Trophoblast cell (in vitro differentiated cells and primary cell): Measurements from ENCODE around the gene AGFG2.
A peak's percentile ranks its signal among the peaks of the same experiment; 100 is the strongest.
"Not testable (repeated sequence)": the region's sequence is repeated elsewhere in the genome, so short reads cannot be mapped to it uniquely, and the experiment has no call there.

ENCODE experiments used
- DNase-seq, 2 donors: peaks; one replicate each; pipeline ENCODE4 v3.0.0-alpha.2; 2016
- H2AFZ ChIP-seq: 2 replicates; pipeline ENCODE4 v1.6.1; 2013; ENCODE audit warnings: low read length, moderate library complexity, mild to moderate bottlenecking; ENCODE audit not compliant: insufficient read depth, poor library complexity
- H2AK5ac ChIP-seq: 2 replicates; pipeline ENCODE4 v1.6.1; 2013; ENCODE audit warnings: mild to moderate bottlenecking, low read length
- H2BK120ac ChIP-seq: 2 replicates; pipeline ENCODE4 v1.6.1; 2013; ENCODE audit warnings: low read length, mild to moderate bottlenecking, moderate library complexity; ENCODE audit not compliant: insufficient read depth, poor library complexity
- H2BK12ac ChIP-seq: 2 replicates; pipeline ENCODE4 v1.6.1; 2013; ENCODE audit warnings: mild to moderate bottlenecking, low read length, moderate library complexity
- H2BK5ac ChIP-seq: 2 replicates; pipeline ENCODE4 v1.6.1; 2013; ENCODE audit warnings: low read length, low read depth, moderate library complexity, mild to moderate bottlenecking; ENCODE audit not compliant: poor library complexity
- H3K14ac ChIP-seq: 2 replicates; pipeline ENCODE4 v1.6.1; 2013; ENCODE audit warnings: mild to moderate bottlenecking, low read length
- H3K18ac ChIP-seq: 2 replicates; pipeline ENCODE4 v1.6.1; 2013; ENCODE audit warnings: mild to moderate bottlenecking, low read length
- H3K23ac ChIP-seq: 2 replicates; pipeline ENCODE4 v1.6.1; 2013; ENCODE audit warnings: low read length
- H3K27ac ChIP-seq: 2 replicates; pipeline ENCODE4 v1.5.1; 2013; ENCODE audit warnings: low read depth, mild to moderate bottlenecking, inconsistent platforms, low read length, moderate library complexity
- H3K27me3 ChIP-seq: 2 replicates; pipeline ENCODE4 v1.6.1; 2013; ENCODE audit warnings: inconsistent platforms, mild to moderate bottlenecking, low read length, moderate library complexity; ENCODE audit not compliant: insufficient read depth
- H3K36me3 ChIP-seq, 2 experiments: 1 replicate in 1 of 2; 2 replicates in 1 of 2; pipeline ENCODE4 v1.6.1; 2013; ENCODE audit warnings: low read length in 2 of 2, mild to moderate bottlenecking in 2 of 2, moderate library complexity in 1 of 2; ENCODE audit not compliant: insufficient read depth in 2 of 2, control insufficient read depth in 1 of 2
- H3K4ac ChIP-seq: 2 replicates; pipeline ENCODE4 v1.6.1; 2013; ENCODE audit warnings: low read depth, mild to moderate bottlenecking, low read length, moderate library complexity
- H3K4me1 ChIP-seq, 2 experiments: 1 replicate in 1 of 2; 2 replicates in 1 of 2; pipeline ENCODE4 v1.6.1; 2013; ENCODE audit warnings: low read length in 2 of 2, mild to moderate bottlenecking in 2 of 2, moderate library complexity in 1 of 2; ENCODE audit not compliant: insufficient read depth in 2 of 2, control insufficient read depth in 1 of 2
- H3K4me2 ChIP-seq: 2 replicates; pipeline ENCODE4 v1.6.1; 2013; ENCODE audit warnings: inconsistent platforms, mild to moderate bottlenecking, low read length, moderate library complexity
- H3K4me3 ChIP-seq: 2 replicates; pipeline ENCODE4 v1.5.1; 2013; ENCODE audit warnings: mild to moderate bottlenecking, low read depth, low read length, inconsistent platforms
- H3K79me1 ChIP-seq: one replicate; pipeline ENCODE4 v1.6.1; 2013; ENCODE audit warnings: low read length
- H3K79me2 ChIP-seq: 2 replicates; pipeline ENCODE4 v1.6.1; 2013; ENCODE audit warnings: low read length, mild to moderate bottlenecking; ENCODE audit not compliant: control insufficient read depth, insufficient read depth, poor library complexity
- H3K9ac ChIP-seq: 2 replicates; pipeline ENCODE4 v1.6.1; 2013; ENCODE audit warnings: mild to moderate bottlenecking, low read length
- H3K9me3 ChIP-seq: 2 replicates; pipeline ENCODE4 v1.6.1; 2013; ENCODE audit warnings: low read depth, mild to moderate bottlenecking, control low read depth, inconsistent platforms, low read length; ENCODE audit not compliant: insufficient read depth
- H4K12ac ChIP-seq: 2 replicates; pipeline ENCODE4 v1.6.1; 2013; ENCODE audit warnings: low read depth, mild to moderate bottlenecking, low read length, moderate library complexity
- H4K8ac ChIP-seq: 2 replicates; pipeline ENCODE4 v1.6.1; 2013; ENCODE audit warnings: low read depth, mild to moderate bottlenecking, low read length, moderate library complexity
- H4K91ac ChIP-seq: one replicate; pipeline ENCODE4 v1.6.1; 2013; ENCODE audit warnings: low read depth, mild to moderate bottlenecking, low read length, moderate library complexity
- WGBS: extraction: QIAGEN DNeasy Blood & Tissue Kit; methylation state at CpG from one replicate; pipeline ENCODE4 v1.1.7; 2013; ENCODE audit warnings: missing lambda C conversion rate; ENCODE audit not compliant: insufficient read length, insufficient coverage; ENCODE audit errors: extremely low coverage; 5-methylcytosine and 5-hydroxymethylcytosine counted together

The AGFG2 gene

DNA sequence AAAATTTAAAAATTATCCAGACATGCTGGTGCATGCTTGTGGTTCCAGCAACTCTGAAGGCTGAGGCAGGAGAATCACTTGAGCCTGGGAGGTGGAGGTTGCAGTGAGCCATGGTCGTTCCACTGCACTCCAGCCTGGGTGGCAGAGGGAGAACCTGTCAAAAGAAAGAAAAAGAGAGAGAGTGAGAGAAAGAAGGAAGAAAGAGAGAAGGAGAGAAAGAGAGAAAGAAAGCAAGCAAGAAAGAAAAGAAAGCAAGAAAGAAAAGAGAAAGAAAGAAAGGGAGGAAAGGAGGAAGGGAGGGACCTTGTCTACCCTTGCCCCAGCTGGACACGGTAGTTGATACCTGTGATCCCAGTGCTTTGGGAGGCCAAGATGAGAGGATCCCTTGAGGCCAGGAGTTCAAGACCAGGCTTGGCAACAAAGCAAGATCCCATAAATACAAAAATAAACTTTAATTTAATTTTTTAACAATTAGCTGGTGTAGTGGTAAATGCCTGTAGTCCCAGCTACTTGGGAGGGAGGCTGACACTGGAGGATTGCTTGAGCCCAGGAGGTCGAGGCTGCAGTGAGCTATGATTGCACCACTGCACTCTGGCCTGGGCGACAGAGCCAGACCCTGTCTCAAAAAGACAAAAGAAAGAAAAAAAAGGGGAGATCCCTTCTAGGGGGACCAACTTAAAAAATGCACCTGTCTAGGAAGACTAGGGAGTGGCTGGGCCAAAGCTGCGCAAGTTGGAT lies 46.1 kb upstream of the AGFG2 start:
- H3K9me3 ChIP-seq = peaks cover 1% of the 10 kb centered on the region
- no peak overlapping the region for H3K9ac ChIP-seq
- no peak overlapping the region for H2AK5ac ChIP-seq
- H4K91ac ChIP-seq = no peak overlapping the region
- no peak overlapping the region for H3K23ac ChIP-seq
- H3K27me3 ChIP-seq = peaks cover 3% of the 10 kb centered on the region
- no peaks in the 10 kb centered on the region for H3K79me2 ChIP-seq
- H3K4me1 ChIP-seq = peaks cover 0 to 3% of the 10 kb centered on the region in 2 experiments
- no peak overlapping the region for H2BK5ac ChIP-seq
- no peak overlapping the region for H4K12ac ChIP-seq
- H3K79me1 ChIP-seq = peaks cover 1% of the 10 kb centered on the region
- H3K4me3 ChIP-seq = no peak overlapping the region
- no peak overlapping the region for H3K14ac ChIP-seq
- H4K8ac ChIP-seq = no peak overlapping the region
- H3K18ac ChIP-seq = no peak overlapping the region
- no peak overlapping the region for H3K27ac ChIP-seq
- H3K4ac ChIP-seq = no peak overlapping the region
- H2BK12ac ChIP-seq = no peak overlapping the region
- H2BK120ac ChIP-seq = no peak overlapping the region
- peak overlapping the region; percentile 62 for H3K4me2 ChIP-seq
- no peak overlapping the region for H2AFZ ChIP-seq
- DNase-seq = no peak
- no peaks in the 10 kb centered on the region for H3K36me3 ChIP-seq
- WGBS = no CpG with 5 or more reads among the region's 5 CpGs

- H3K27ac ChIP-seq = no peak overlapping the region
- no peak overlapping the region for H3K9ac ChIP-seq
- peak overlapping the region; percentile 62 for H3K4me2 ChIP-seq
- H4K91ac ChIP-seq = no peak overlapping the region
- H2BK120ac ChIP-seq = no peak overlapping the region
- no peak overlapping the region for H3K4ac ChIP-seq
- no peak overlapping the region for H2AFZ ChIP-seq
- peak overlapping the region; percentile 47 for H3K4me3 ChIP-seq
- H3K18ac ChIP-seq = no peak overlapping the region
- no peaks in the 10 kb centered on the region for H3K79me2 ChIP-seq
- no peak overlapping the region for H3K23ac ChIP-seq
- H3K9me3 ChIP-seq = peaks cover 1% of the 10 kb centered on the region
- H4K12ac ChIP-seq = no peak overlapping the region
- H2BK12ac ChIP-seq = no peak overlapping the region
- no peak overlapping the region for H2BK5ac ChIP-seq
- no peak overlapping the region for H4K8ac ChIP-seq
- H3K14ac ChIP-seq = no peak overlapping the region
- peaks cover 1% of the 10 kb centered on the region for H3K79me1 ChIP-seq
- peak in 1 of 2 donors; percentile 31 for DNase-seq
- peaks cover 3% of the 10 kb centered on the region for H3K27me3 ChIP-seq
- no peak overlapping the region for H2AK5ac ChIP-seq
- H3K4me1 ChIP-seq = peaks cover 0 to 3% of the 10 kb centered on the region in 2 experiments
- H3K36me3 ChIP-seq = no peaks in the 10 kb centered on the region
- no CpG with 5 or more reads among the region's 56 CpGs for WGBS
These were observed 45.3 kb upstream of the AGFG2 start for GRCh38 chr7:100493476-100494264.

DNA sequence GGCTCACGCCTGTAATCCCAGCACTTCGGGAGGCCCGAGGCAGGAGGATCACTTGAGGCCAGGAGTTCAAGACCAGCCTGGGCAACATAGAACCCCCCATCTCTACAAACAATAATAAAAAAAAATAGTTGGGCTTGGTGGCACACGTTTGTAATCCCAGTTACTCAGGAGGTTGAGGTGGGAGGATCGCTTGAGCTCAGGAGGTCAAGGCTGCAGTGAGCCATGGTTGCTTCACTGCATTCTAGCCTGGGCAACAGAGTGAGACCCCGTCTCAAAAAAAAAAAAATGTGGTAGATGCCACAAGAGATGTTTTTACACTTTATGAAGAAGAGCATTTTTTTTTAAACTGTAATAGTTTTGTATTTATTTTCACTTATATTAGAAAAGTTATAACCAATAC lies 42.5 kb upstream of the AGFG2 start:
- Histone ChIP-seq H4K8ac (no peak overlapping the region), H3K14ac (no peak overlapping the region), H3K18ac (no peak overlapping the region), H3K79me2 (no peaks in the 10 kb centered on the region), H4K91ac (no peak overlapping the region), H3K9ac (no peak overlapping the region), H3K4me2 (no peak overlapping the region), H2BK5ac (no peak overlapping the region), H3K36me3 (no peaks in the 10 kb centered on the region), H3K9me3 (peaks cover 1% of the 10 kb centered on the region), H3K79me1 (peaks cover 1% of the 10 kb centered on the region), H3K4me1 (peaks cover 0 to 3% of the 10 kb centered on the region in 2 experiments), H4K12ac (no peak overlapping the region), H3K4me3 (no peak overlapping the region), H2BK12ac (no peak overlapping the region), H2AK5ac (no peak overlapping the region), H3K4ac (no peak overlapping the region), H2AFZ (no peak overlapping the region), H2BK120ac (no peak overlapping the region), H3K23ac (no peak overlapping the region), H3K27me3 (peaks cover 3% of the 10 kb centered on the region), H3K27ac (no peak overlapping the region)
- no peak for DNase-seq
- no CpG with 5 or more reads among the region's 6 CpGs for WGBS

DNA sequence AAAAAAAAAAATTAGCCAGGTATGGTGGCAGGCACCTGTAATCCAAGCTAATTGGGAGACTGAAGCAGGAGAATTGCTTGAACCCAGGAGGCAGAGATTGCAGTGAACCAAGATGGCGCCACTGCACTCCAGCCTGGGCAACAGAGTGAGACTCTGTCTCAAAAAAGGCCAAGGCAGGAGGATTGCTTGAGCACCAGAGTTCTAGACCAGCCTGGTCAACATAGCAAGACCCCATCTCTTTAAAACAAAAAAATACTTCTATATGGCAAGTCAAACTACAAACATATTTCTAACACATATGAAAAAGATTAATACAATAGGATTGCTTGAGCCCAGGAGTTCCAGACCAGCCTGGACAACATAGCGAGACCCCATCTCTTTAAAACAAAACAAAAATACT lies 38.3 kb upstream of the AGFG2 start:
- no CpG with 5 or more reads among the region's 2 CpGs for WGBS

More for the DNA sequence above, 38.3 kb upstream of the AGFG2 start:
- H2BK12ac ChIP-seq, H2BK120ac ChIP-seq, H2AK5ac ChIP-seq, H3K23ac ChIP-seq, H3K36me3 ChIP-seq, H3K27me3 ChIP-seq, H3K27ac ChIP-seq, H2BK5ac ChIP-seq, H3K14ac ChIP-seq, H3K79me1 ChIP-seq, H3K18ac ChIP-seq, H3K4me2 ChIP-seq, H3K4me3 ChIP-seq, H4K12ac ChIP-seq, DNase-seq, H2AFZ ChIP-seq, H3K4me1 ChIP-seq, H3K9ac ChIP-seq, H3K4ac ChIP-seq, H4K91ac ChIP-seq, H3K79me2 ChIP-seq, H3K9me3 ChIP-seq, H4K8ac ChIP-seq: not testable (repeated sequence)
